MV-4-11 (cell line): ENCODE data around the gene CACNA1D.

Source experiments
- DNase-seq: peaks from one replicate; lab custom pipeline; 2025; lab: John Stamatoyannopoulos, UW

The CACNA1D gene

DNA sequence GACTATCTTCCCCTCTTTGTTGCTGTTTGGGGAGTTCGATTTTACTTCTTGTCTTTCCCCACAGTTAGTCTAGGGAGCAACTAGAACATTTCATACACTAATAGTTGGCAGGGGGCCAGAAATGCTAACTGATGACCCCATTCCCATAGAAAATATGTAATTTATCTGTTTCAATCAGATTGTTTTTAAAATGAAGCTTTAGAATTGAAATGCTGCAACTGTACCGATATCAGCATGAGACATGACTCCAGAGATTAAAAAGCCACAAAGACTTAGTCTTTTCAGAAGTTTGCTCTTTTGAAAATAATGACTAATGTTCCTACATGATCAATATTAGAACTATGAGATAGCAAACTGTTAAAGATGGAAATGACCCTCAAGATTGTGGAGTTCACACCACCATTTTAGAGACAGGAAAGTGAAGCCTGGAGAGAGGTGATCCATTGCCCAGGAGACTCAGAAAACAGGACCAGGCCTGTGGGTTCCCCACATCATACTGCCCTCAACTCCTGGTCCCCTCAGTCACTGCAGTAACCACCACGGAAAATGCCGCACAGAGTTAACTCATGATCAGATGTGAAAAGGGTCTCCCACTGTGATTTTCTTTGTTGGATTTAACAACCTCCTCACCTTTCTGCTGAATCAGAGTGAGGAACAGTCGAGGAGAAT lies 221.5 kb downstream of the CACNA1D start:
- DNase-seq: no peak

DNA sequence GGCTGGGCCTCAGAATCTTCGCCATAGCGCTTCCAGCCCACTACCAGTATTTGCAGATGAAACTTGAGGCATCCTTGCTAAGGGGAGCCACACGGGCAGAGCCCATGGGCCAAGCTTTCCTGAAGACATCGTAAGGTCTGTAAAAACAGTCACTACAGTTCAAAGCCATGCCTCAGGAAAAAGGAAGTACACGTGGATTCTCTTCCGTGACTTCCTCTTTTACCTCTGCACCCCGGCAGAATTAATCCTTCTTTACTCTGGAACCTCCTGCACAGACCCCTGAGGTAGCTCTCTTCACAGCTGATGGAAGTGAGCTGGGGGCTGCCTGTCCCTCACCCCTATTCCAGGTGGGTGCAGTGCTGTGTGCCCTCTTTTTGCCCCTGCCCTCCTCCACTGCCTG lies 222.6 kb downstream of the CACNA1D start:
- peak; percentile 45 for DNase-seq

DNA sequence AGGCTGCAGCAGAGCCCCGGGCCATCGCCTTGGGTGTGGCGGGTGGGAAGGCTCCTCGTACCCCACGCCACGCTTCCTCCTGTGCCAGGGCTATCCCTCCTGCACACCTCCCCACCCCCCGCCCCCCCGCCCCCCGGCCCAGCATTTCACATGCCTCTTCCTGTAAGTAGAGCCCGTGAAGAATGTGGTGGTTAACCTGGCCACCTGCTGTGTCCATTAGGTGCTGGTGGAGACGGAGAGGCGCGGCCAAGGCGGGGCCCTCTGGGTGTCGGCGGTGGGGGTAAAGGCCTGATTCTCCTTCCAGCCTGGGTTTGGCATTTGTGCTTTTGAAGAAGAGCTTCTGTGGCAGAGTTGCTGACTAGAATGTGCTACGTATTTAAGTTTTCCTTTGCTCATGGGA lies 224.1 kb downstream of the CACNA1D start:
- DNase-seq: no peak

DNA sequence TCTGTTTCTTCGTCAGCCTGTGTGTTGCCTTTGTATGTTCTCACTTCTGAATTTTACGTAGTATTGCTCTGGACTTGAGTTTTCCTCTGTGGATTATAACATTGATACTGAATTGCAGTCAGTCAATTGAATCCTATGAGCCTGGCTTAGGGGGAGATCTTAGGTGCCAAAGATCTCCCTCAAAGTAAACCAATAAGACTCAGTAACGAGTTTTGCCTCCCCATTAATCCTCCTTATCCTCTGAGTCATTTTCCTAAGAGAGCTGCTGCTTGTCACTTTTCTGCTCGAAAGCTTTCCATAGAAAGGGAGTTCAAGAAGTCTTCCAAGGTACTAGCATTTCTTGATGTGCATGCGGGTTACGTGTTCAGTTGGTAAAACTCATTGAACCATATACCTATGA lies 225.4 kb downstream of the CACNA1D start:
- no peak for DNase-seq

DNA sequence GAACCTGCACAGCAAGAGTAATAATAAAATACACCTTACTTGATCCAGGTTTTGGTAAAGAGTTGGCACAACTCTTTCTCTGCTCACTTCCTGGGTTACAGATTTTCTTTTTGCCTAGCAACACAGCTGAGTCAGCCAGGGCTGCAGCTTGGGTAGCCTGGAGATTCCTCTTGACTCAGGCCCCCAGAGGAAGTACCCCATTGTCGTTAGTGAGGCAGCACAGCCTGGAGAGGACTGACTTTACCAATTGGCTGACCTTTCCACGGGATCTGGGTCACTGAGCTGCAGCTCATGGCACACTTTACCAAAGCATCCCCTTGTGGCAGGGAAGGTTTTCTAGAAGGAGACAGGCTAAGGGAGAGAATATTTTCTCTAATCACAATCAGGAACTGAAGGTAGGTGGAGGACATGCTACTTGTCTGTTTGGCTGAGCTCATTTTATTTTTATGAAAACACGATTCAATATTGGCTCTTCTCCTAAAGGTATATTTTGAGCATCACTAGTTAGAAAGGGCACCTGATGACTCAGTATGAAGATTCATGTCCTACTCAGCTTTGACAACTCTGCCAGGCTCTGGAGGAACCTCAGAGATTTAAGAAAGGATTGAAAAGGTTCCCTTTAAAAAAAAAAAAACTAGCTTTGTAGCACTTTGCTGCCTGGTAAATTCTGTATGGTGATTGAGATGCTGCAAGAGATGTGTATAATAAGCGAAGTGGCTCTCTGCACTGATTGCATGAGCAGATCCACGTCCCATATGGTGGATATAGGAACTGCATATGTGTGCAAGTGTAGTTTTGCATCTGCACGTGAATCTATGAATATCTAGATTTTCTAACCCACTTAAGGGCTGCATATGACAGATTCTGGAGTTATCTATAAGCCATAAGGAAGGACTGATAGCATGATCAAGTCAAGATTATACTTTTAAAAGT lies 227.0 kb downstream of the CACNA1D start:
- no peak for DNase-seq

DNA sequence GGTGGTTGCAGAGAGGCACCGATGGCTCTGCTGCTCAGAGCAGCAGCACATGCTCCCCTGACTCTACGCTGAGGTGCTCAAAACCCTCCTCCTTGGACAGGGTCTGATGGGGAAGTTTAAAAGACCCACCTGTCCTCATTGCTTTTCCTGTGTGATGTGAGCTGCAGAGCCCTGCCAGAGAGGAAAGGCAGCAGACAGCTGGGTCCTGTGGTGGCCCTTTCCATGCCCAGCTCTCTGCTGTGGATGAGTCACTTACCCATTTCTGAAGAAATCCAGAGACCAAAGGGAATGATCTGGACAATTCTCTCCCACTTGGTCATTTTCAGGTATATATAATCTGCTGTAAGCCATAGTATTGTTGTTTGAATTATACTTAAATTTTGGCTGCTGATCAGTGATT lies 230.2 kb downstream of the CACNA1D start:
- no peak for DNase-seq

DNA sequence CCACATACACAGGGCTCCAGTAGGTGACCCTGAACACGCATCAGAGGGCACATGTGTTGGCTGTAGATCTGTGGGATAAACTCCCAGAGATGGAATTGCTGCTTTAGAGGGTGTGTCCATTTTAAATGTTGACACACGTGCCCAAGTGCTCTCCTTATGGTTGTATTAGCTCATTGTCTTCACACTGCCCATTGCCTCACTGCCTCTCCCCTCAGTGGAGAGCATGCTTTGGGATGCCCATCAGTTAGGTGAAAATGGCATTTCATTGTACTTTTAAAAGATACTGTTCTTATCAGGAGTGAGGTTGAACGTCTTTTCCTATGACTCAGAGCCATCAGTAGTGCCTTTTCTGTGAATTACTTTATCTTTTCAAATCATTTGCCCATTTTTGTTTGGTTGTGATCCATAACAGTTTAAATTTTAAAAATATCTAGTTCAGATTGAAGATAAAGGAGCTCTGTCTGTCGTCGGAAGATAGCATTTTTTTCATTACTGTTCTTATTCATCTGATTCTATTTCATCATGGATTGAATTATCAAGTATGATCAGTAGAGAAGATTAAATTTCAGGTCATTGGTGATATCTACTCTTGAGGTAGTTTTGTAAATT lies 231.1 kb downstream of the CACNA1D start:
- DNase-seq: no peak

DNA sequence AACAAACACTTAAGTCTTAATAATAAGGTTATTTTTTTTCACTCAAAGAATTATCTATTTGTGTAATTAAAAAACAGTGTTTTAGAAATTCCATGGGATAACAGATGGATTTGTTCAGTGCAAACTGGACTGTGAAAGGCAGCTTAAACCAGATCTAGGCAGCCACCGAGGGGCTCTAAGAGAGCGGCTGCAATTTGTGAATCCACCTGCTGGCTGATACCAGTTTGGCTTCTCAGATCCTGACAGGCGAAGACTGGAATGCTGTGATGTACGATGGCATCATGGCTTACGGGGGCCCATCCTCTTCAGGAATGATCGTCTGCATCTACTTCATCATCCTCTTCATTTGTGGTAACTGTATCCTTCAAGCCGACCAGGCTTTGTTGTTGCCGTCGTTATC lies 232.2 kb downstream of the CACNA1D start:
- no peak for DNase-seq

DNA sequence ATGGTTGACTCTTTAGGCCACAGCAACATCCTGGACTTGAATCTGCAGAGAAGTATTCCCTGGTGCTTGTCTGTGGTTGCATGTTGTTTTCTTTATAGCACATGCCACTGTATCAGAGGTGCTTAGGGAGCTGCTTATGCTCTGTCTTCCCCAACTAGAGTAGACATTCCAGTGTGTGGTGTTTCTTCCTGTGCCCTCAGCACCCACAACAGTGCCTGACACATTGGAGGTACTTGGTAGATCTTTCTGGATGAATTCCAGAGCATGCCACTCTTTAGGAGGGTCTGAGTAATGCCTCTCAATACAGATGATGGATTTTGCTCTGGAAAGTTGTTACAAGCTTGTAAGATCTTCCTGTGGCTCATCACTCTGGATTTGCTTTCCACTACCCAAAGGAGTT lies 234.2 kb downstream of the CACNA1D start:
- no peak for DNase-seq

DNA sequence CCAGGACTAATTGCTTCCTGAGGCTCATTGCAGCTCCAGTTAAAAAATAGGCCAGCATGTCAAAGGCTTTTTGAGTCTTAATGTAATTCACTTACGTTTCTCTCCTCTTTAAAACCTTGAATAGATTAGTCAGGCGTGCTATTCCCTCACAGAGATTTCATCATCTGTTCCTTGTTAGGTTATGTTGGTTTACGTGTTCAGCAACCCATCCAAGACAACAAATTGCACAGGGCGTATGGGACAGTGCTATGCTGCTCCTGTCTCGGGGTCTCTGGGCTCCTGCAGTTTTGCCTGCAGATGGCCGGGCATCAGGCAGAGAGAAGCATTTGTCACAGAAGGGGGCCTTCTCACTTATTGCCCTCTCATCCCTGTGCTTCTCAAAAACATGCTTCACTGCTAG lies 234.7 kb downstream of the CACNA1D start:
- no peak for DNase-seq

DNA sequence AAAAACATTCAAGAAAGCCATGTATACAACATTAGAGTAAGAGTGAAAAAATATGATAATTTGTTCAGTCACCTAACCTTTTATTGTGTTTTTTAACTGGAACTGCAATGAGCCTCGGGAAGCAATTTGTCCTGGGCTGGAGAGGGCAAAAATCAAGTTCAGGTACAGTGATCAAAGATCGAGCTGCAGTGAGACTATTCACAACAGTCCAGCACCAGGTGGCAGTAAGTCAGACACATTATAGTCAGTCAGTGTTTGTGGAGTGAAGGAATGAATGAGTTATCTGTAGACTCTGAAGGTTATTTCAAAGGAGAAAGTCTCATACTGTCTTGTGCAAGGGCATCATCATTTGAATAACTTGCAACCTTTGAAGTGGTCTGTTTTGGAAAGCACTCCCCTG lies 235.2 kb downstream of the CACNA1D start:
- DNase-seq: no peak

DNA sequence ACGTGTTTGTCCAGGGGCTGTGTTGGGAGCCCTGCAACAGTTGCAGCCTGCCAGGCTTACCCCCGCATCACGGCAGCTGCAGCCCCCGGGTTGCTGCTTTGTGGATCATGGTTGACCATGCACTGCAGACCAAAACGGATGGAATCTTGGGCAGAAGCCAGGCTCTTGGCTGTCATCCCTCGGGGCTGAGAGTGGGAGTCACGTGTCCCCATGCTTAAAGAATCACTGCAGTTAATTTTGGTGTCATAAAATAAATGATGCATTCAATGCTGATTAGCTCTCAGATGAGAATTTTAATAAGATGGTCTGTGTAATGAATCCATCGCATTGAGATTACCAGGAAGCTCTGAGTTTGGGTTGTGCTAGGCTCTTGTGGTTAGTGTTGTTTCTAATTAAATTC lies 236.2 kb downstream of the CACNA1D start:
- no peak for DNase-seq

DNA sequence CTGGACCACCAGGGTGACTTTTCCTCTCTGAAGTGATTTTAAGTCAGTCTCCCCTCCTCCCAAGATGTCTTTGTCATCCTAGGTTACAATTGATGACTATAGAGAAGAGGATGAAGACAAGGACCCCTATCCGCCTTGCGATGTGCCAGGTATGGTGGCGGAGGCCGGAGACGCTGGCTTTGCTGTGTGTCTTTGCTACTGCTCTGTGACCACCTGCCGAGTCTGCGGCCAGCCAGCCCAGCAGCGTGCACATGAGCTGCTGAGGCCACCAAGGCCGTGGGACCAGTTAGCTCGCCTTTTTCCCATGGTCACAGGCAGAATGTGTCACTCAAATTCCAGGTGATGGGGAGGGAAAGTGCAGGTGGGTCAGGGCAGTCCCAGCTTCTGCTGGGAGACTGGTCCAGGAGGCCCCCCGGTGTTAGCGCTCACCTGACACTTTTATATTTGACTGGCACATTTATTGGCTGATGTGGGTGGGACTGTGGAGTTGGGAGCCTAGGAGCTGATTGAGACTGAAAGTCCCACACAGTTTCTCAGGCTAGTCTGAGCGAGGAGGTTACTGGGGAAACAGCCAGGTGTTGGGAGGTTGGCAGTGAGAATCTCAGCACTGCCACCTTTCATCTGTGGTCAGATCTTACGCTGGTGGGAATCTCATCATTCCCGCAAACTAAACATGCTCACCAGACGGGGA lies 237.7 kb downstream of the CACNA1D start:
- no peak for DNase-seq

DNA sequence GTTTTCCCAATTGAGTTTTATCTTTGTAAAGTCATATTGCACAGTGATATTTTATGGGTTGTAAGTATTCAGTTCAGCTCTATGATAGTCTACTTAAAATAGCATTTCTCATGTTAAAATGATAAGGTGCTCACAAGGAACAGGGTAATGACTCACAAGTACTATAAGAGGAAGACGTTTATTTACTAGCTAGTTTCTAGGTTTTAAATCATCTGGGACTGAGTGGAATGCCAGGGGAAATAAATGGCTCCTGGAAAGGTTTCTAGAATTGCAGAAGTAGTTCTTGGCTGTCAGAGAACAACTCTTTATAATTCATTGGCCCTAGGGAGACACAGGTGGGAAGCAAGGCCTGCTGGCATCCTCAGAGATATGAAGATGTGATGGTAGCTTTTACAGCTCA lies 239.0 kb downstream of the CACNA1D start:
- peak; percentile 23 for DNase-seq

DNA sequence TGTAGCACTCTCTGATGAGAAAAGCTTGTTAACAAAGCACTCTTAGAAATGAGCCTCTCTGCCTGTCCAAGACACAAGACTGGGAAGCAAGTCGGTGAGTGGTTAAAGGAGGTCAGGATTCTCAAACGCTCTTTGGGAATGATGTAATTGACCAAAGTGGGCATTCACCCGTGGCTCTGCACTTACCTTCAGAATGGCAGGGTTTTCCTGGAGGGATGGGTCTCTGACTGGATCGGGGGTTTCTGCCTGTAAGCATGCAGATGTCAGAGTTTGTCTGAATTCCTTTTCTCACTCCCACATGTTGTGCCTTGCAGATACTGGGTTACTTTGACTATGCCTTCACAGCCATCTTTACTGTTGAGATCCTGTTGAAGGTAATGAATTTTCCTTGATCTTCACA lies 245.6 kb downstream of the CACNA1D start:
- DNase-seq: no peak

DNA sequence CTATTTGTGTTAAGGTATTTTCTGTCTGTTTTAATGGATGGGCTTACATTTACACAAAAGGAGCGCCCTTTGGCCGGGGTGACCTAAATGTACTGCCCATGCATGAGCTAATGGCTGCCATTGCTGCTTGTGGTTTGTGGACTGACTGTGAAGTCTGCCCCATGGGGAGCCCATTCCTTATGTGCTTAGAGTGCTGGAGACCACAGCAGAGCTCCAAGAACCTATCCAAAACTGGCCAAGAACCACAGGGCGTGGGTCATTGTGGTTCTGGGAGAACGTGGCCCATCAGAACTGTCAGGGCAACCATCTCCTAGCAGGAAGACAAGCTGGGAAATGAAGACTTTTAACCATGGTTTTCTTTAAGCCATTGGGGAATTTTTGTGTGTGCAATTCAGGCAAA lies 246.5 kb downstream of the CACNA1D start:
- no peak for DNase-seq

DNA sequence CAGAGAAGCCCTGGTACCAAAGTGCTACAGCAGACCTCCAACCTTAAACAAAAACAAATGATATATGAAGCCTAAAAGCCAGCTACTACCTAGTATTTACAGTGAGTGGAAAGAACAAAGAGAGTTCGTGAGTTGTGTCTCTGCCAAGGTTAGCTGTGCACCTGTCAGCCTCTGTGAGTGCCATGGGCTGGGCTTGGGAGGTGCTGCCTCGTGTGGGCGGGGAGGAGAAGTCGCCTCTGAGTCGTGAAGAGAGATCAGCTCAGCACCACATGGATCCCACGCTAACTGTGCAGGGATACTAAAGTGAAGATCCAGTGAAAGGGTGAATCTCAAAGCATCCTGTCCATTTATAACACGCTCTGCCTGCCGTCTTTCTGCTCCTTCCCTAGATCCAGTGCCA lies 249.9 kb downstream of the CACNA1D start:
- no peak for DNase-seq

DNA sequence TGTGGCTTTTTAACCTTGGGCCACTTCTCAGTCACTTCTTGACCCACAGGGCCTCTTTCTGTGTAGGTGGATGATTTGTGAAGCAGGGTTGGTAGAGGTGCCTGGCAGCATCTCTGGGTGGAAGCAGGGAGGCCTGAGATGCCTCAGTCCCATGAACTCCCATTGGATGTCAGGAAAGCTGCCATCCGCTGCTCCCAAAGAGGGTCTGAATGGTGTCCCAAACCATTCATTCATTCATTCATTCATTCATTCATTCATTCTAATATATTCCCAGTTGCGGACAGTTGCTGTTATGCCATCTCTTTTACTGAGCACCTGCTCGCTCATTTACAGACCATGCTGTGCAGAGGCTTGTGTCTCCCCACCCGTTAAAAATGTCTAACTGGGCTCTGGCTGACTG lies 253.1 kb downstream of the CACNA1D start:
- DNase-seq: no peak

DNA sequence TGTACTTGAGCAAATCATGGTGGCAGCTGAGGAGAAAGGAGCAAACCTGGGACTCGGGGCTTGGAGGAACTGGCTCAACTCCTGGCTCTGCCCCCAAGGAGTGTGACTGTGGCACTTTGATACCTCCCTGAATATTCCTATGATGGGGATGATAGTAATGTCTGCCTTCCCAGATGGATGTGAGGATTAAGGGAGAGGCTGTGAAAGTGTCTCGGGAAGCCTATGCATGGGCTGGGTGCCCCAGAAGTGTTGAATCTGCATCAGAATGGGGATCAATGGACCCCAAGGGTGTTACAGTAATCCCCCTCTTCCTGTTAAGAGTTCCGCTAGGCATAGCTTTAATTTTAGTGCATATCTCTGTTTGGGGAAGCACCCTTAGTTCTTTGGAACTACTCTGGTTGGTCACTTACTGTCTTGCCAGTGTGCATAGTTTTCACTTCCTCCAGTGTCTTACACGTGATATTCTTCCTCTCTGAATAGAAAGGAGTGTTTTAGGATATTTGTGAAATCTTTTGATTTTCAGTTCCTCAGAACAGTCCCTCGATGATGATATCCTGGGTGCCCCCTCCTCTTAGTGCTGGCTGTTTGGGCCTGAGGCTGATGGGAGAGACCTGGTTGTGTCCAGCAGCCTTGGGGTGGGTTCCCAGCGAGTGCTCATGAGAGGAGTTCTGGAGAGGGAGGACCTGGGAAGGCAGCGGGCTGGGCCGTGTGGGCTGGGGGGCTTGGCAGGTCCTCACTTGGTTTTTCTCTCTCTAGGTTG lies 254.3 kb downstream of the CACNA1D start:
- DNase-seq: peak; percentile 97

DNA sequence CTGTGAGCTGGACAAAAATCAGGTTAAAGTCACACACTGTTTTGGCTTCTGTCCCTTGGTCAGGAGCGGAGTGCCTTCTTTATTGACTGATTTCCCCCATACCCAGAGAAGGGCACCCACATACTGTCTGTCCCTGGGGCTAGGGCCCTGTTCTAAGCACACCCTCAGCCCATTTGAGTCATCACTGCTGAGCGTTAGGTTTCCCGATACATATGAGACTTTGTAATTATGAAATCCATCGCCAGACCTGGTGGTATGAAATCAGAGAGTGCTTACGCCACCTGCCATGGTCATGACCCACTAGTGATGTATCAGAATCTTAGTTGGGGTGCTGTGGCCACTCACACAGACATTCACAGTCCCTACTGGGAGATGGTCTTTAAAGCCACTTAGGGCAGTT lies 255.0 kb downstream of the CACNA1D start:
- DNase-seq: peak; percentile 56
